ENCODE results near the gene NEU3.
"Not testable (repeated sequence)": the region's sequence is repeated elsewhere in the genome, so short reads cannot be mapped to it uniquely, and the experiment has no call there.

The NEU3 gene

DNA sequence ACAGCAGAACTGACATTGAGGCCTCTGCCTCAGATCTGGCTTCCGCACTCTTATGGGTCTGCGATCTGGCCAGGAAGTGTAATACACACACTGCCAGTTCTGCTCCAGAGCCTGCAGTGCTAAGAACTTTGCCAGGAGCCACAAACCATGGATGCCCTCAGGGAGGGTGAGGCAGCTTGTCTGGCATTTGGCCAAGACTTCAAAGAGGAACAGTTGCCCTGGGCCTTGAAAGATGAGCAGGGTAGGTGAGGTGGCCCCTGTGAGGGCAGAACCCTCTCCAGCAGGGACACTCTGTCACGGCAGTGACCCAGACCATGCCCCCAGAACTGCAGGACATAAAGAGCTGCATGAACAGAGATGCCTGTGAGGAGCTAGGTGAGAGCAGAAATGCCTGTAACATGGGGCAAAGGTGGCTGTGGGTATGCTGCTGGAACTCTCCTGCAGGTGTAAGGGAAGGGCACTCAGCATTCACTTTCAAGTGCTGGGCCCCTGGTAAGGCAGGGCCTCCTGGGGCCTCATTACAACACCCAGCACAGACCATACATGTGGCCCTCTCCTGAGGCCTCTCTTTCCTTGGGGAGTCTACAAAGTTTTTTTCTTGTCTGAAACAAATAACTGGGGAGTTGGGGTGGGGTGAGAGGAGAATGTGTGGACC is 47.3 kb downstream of the NEU3 start:
- TF ChIP-seq, protein P1, sequence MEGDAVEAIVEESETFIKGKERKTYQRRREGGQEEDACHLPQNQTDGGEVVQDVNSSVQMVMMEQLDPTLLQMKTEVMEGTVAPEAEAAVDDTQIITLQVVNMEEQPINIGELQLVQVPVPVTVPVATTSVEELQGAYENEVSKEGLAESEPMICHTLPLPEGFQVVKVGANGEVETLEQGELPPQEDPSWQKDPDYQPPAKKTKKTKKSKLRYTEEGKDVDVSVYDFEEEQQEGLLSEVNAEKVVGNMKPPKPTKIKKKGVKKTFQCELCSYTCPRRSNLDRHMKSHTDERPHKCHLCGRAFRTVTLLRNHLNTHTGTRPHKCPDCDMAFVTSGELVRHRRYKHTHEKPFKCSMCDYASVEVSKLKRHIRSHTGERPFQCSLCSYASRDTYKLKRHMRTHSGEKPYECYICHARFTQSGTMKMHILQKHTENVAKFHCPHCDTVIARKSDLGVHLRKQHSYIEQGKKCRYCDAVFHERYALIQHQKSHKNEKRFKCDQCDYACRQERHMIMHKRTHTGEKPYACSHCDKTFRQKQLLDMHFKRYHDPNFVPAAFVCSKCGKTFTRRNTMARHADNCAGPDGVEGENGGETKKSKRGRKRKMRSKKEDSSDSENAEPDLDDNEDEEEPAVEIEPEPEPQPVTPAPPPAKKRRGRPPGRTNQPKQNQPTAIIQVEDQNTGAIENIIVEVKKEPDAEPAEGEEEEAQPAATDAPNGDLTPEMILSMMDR (IDR thresholded peaks at IDR 0.05; ENCODE audit: low read depth, low read length): no peak
- no peak overlapping the region for H3K4me3 ChIP-seq (ENCODE audit: low read depth, low read length)

DNA sequence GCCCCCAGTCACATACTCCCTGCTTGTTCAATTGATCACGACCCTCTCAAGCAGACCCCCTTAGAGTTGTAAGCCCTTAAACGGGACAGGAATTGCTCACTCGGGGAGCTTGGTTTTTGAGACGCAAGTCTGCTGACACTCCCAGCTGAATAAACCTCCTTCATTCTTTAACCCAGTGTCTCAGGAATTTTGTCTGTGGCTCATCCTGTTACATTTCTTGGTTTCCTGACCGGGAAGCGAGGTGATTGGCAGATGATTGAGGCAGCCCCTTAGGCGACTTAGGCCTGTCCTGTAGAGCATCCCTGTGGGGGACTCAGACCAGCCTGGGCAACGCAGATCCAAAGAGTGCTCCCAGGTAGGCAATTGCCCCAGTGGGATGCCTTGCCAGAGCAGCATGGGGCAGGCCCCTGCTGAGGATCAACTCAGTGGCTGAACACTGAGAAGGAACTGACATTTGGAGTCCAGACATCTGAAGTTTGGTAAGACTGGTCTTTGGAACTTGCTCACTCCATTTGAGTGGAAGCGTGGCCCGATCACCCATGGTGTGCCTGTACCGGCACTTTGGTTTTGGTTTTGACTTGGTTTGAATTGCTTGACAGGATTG is 51.5 kb downstream of the NEU3 start:
- H3K4me3 ChIP-seq (ENCODE audit: low read depth, low read length): no peak overlapping the region
- TF ChIP-seq, protein P1 (IDR thresholded peaks at IDR 0.05; ENCODE audit: low read depth, low read length): no peak

DNA sequence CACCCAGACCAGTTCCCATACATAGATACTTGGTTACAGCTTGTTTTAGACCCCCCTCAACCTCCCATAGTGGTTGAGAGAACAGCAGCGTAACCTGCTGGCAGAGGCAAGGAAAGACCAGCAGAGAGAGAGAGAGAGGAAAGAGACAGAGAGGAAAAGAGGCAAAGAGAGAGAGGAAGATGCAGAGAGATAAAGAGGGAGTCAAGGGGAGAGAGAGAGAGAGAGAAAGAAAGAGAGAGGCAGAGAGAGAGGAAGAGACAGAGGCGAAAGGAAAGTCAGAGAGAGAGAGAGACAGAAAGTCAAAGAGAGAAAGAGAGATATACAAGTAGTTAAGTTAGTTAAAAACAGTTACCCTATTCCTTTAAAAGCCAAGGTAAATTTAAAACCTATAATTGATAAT is 52.5 kb downstream of the NEU3 start:
- TF ChIP-seq, protein P1 (IDR thresholded peaks at IDR 0.05; ENCODE audit: low read depth, low read length): no peak
- no peak overlapping the region for H3K4me3 ChIP-seq (ENCODE audit: low read depth, low read length)

DNA sequence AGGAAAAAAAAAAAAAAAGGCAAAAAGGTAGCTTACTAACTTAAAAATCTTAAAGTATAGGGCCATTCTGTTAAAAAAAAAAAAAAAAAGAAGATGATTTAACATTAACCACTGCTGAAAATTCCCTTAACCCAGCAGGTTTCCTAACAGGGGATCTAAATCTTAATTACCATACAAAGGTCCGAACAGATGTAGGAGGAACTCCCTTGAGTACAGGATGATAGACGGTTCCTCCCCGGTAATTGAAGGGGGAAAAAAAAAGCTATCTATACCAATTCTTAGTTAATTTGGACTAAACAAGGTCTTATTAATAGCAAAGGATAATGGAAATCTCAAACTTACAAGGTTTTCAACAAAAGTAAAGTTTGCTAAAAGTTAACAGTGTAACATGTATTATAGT is 53.1 kb downstream of the NEU3 start:
- not testable (repeated sequence) for H3K4me3 ChIP-seq (ENCODE audit: low read depth, low read length)

DNA sequence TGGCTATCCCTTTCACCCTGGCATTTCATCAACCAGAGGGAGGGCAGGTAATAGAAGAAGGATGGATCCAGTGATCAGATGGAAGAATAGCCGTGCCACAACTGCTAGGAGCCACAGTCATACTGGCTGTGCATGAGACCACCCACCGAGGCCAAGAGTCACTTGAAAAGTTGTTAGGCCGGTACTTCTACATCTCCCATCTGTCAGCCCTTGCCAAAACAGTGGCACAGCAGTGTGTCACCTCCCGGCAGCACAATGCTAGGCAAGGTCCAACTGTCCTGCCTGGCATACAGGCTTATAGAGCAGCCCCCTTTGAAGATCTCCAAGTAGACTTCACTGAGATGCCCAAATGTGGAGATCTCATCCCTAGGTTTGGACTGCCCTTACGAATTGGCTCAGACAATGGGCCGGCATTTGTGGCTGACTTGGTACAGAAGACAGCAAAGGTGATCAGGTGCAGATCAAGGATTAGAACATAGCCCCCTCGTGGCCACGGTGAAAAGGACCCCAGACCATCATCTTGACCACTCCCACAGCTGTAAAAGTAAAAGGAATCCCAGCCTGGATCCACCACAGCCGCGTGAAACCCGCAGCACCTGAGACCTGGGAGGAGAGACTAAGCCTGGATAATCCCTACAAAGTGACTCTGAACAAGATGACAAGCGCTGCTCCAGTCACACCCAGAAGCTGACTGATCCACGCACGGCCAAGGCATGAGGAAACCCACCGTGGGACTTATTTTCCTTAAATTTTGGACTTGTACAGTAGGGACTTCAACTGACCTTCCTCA is 55.8 kb downstream of the NEU3 start:
- H3K4me3 ChIP-seq (ENCODE audit: low read depth, low read length): not testable (repeated sequence)

DNA sequence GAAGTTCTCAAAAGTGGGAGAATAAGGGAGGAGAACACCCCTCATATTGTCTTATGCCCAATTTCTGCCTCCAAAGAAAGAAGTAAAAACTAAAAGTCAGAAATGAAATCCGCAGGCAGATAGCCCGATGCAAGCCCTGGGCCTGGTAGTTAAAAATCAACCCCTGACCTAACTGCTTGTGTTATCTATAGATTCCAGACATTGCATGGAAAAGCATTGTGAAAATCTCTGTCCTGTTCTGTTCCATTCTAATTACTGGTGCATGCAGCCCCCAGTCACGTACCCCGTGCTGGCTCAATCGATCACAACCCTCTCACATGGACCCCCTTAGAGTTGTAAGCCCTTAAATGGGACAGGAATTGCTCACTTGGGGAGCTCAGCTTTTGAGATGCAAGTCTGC is 57.9 kb downstream of the NEU3 start:
- H3K4me3 ChIP-seq (ENCODE audit: low read depth, low read length): not testable (repeated sequence)

DNA sequence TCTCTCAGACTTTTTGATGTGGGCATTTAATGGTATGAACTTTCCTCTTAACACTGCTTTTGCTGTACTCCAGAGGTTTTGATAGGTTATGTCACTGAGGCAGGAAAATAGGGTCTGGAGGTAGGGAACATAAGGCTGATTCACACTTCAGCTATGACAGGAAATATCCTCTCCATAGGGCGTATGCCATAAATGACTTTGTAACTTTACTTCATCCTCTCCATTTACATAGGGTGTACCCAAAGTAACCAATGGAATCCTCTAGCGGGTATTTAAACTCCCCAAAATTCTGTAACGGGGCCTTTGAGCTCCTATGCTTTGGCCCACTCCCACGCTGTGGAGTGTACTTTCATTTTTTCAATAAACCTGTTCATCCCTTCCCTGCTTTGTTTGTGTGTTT is 58.5 kb downstream of the NEU3 start:
- TF ChIP-seq, protein P1 (IDR thresholded peaks at IDR 0.05; ENCODE audit: low read depth, low read length): no peak
- no peak overlapping the region for H3K4me3 ChIP-seq (ENCODE audit: low read depth, low read length)

DNA sequence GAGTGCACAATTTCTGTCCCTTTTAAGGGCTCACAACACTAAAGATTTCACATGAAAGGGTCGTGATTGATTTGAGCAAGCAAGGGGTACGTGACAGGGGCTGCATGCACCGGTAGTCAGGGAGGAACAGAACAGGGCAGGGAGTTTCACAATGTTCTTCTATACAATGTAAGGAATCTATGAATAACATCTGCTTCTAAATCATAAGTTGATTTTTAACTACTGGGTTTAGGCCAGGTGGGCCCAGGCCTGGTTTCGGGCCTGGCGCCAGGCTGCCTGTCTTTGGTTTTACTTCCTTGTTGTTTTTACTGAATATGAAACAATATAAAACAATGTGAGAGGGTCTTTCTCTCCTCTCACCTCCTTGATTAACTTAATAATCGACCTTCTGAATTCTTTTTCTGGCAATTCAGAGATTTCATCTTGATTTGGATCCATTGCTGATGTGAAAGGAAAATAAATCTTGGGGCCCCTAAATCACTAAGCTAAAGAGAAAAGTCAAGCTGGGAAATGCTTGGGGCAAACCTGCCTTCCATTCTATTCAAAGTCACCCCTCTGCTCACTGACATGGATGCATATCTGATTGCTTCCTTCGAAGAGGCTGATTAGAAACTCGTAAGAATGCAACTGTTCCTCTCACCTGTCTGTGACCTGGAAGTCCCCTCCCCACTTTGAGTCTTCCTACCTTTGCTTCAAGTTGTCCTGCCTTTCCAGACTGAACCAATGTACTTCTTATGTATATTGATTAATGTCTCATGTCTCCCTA is 61.0 kb downstream of the NEU3 start:
- H3K4me3 ChIP-seq (ENCODE audit: low read depth, low read length): not testable (repeated sequence)

DNA sequence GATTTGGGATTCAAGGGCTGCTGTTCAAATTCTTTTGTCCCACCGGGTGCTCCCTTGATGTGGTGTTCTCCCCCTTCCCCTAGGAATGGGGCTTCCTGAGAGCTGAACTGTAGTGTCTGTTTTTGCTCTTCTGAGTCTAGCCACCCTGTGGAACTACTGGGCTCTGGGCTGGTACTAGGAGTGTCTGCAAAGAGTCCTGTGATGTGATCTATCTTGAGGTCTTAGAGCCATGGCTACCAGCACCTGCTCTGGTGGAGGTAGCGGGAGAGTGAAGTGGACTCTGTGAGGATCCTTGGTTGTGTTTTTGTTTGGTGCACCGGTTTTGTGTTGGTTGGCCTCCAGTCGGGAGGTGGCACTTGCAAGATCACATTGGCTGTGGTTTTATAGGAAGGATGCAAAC is 61.8 kb downstream of the NEU3 start:
- TF ChIP-seq, protein P1 (IDR thresholded peaks at IDR 0.05; ENCODE audit: low read depth, low read length): no peak
- H3K4me3 ChIP-seq (ENCODE audit: low read depth, low read length): no peak overlapping the region
